ENCODE results near the gene ELOVL6. TPM values are rescaled to one million over a fixed set of nuclear protein-coding genes. Genes with fewer than 3 reads are reported as not detected.

Gene ELOVL6
- total RNA-seq, 2 donors from 2014 or later, result 43.5 to 44.8 TPM

- Histone ChIP-seq H3K4me3 (ENCODE audit: low read length) (no peak overlapping the region), H3K9ac (ENCODE audit: extremely low read depth, low read length, poor library complexity, severe bottlenecking) (no peak overlapping the region), H3K27me3 (ENCODE audit: control insufficient read depth, insufficient read depth, low read length, poor library complexity, severe bottlenecking) (no peaks in the 10 kb centered on the region), H3K4me1 (ENCODE audit: control insufficient read depth, insufficient read depth, low read length) (peaks cover 9% of the 10 kb centered on the region), H3K9me3 (ENCODE audit: control insufficient read depth, low read length) (no peaks in the 10 kb centered on the region), H3K27ac (ENCODE audit: low read depth, low read length) (no peak overlapping the region), H3K36me3 (ENCODE audit: control insufficient read depth, insufficient read depth, low read length) (no peaks in the 10 kb centered on the region)
- DNase-seq, result no peak
- no peak overlapping the region for H3K27ac Mint-ChIP-seq
- peaks cover 4% of the 10 kb centered on the region for H3K27me3 Mint-ChIP-seq (ENCODE audit: insufficient read depth)
- peaks cover 10% of the 10 kb centered on the region for H3K36me3 Mint-ChIP-seq (ENCODE audit: low read depth)
- 87% methylated on average over 3 of the region's 3 CpGs; no CpG with 5 or more reads in 1 of the 2 experiments for WGBS, 2 experiments (ENCODE audit: insufficient coverage in 1 of 2, insufficient read length in 1 of 2)
- TF ChIP-seq, protein P1, sequence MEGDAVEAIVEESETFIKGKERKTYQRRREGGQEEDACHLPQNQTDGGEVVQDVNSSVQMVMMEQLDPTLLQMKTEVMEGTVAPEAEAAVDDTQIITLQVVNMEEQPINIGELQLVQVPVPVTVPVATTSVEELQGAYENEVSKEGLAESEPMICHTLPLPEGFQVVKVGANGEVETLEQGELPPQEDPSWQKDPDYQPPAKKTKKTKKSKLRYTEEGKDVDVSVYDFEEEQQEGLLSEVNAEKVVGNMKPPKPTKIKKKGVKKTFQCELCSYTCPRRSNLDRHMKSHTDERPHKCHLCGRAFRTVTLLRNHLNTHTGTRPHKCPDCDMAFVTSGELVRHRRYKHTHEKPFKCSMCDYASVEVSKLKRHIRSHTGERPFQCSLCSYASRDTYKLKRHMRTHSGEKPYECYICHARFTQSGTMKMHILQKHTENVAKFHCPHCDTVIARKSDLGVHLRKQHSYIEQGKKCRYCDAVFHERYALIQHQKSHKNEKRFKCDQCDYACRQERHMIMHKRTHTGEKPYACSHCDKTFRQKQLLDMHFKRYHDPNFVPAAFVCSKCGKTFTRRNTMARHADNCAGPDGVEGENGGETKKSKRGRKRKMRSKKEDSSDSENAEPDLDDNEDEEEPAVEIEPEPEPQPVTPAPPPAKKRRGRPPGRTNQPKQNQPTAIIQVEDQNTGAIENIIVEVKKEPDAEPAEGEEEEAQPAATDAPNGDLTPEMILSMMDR (conservative IDR thresholded peaks at IDR 0.05), result no peak
- no peaks in the 10 kb centered on the region for H3K9me3 Mint-ChIP-seq
- H3K4me3 Mint-ChIP-seq, result no peak overlapping the region
- peaks cover 40% of the 10 kb centered on the region for H3K4me1 Mint-ChIP-seq
These were observed 68.9 kb downstream of the ELOVL6 start for GRCh38 chr4:110129544-110129943.

DNA sequence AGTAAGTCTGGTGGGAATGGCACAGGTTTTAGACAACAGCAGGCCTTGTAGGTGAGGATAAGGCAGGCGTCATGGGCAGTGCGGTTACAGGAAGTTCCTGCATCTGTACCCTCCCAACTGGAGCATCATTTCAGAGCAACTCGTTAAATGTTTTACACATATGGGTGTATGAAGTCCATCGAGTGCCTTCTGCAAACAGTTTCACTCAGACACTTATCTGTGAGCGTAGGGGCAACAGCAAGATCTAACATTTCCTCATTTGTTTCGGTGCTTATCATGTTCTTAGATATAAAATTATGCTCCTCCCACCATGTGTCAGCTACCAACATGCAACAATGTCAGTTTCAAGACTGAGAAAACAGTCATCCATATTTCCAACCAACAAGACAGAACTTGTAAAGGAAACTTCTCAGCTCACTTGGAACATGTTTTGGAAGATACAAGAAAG lies 69.9 kb downstream of the ELOVL6 start:
- Mint-ChIP-seq H3K4me3 (no peak overlapping the region), H3K4me1 (peaks cover 30% of the 10 kb centered on the region), H3K36me3 (ENCODE audit: low read depth) (peaks cover 15% of the 10 kb centered on the region), H3K9me3 (no peaks in the 10 kb centered on the region), H3K27me3 (ENCODE audit: insufficient read depth) (peaks cover 4% of the 10 kb centered on the region), H3K27ac (no peak overlapping the region)
- Histone ChIP-seq H3K27me3 (ENCODE audit: control insufficient read depth, insufficient read depth, low read length, poor library complexity, severe bottlenecking) (no peaks in the 10 kb centered on the region), H3K36me3 (ENCODE audit: control insufficient read depth, insufficient read depth, low read length) (no peaks in the 10 kb centered on the region), H3K9ac (ENCODE audit: extremely low read depth, low read length, poor library complexity, severe bottlenecking) (no peak overlapping the region), H3K4me3 (ENCODE audit: low read length) (no peak overlapping the region), H3K27ac (ENCODE audit: low read depth, low read length) (no peak overlapping the region), H3K4me1 (ENCODE audit: control insufficient read depth, insufficient read depth, low read length) (peaks cover 3% of the 10 kb centered on the region), H3K9me3 (ENCODE audit: control insufficient read depth, low read length) (no peaks in the 10 kb centered on the region)
- no peak for DNase-seq
- TF ChIP-seq, protein P1 (conservative IDR thresholded peaks at IDR 0.05), result no peak
- 97 to 98% methylated on average over 6 of the region's 6 CpGs for WGBS, 2 experiments (ENCODE audit: insufficient coverage in 1 of 2, insufficient read length in 1 of 2)

DNA sequence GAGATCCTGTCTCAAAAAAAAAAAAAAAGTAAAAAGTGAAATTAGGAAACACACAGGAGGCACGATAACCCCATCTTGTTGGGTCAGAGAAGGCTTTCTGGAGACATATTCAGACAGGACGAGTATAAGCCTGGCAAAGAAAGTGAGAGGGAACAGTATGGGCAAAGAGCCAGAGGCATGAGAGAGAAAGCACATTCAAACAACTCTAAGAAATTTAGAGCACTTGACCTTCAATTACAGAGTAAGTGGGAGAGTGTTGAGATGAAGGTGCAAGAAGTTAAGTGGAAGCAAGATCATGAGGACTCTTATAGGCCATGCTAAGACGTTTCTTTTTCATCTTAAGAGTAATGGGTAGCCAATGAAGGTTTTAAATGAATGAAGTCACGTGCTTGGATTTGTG lies 70.4 kb downstream of the ELOVL6 start:
- Mint-ChIP-seq H3K4me3 (no peak overlapping the region), H3K9me3 (no peaks in the 10 kb centered on the region), H3K36me3 (ENCODE audit: low read depth) (peaks cover 17% of the 10 kb centered on the region), H3K27ac (no peak overlapping the region), H3K4me1 (peaks cover 25% of the 10 kb centered on the region), H3K27me3 (ENCODE audit: insufficient read depth) (peaks cover 4% of the 10 kb centered on the region)
- no peak overlapping the region for H3K9ac ChIP-seq (ENCODE audit: extremely low read depth, low read length, poor library complexity, severe bottlenecking)
- WGBS, 2 experiments (ENCODE audit: insufficient coverage in 1 of 2, insufficient read length in 1 of 2), result 94 to 96% methylated on average over 4 of the region's 4 CpGs
- no peaks in the 10 kb centered on the region for H3K36me3 ChIP-seq (ENCODE audit: control insufficient read depth, insufficient read depth, low read length)
- TF ChIP-seq, protein P1 (conservative IDR thresholded peaks at IDR 0.05), result no peak
- H3K4me3 ChIP-seq (ENCODE audit: low read length), result no peak overlapping the region
- DNase-seq, result no peak
- no peak overlapping the region for H3K27ac ChIP-seq (ENCODE audit: low read depth, low read length)
- peaks cover 3% of the 10 kb centered on the region for H3K4me1 ChIP-seq (ENCODE audit: control insufficient read depth, insufficient read depth, low read length)
- H3K9me3 ChIP-seq (ENCODE audit: control insufficient read depth, low read length), result no peaks in the 10 kb centered on the region
- H3K27me3 ChIP-seq (ENCODE audit: control insufficient read depth, insufficient read depth, low read length, poor library complexity, severe bottlenecking), result no peaks in the 10 kb centered on the region
